HepG2 (cell line): ENCODE data around the gene EPHB3. TPM values are rescaled to one million over a fixed set of nuclear protein-coding genes. Genes with fewer than 3 reads are reported as not detected.

Source experiments
- ATAC-seq: fragments of 200-7000 bp; cut with Tn5 transposase; 3 replicates; pipeline ENCODE4 v1.9.1; 2020; ENCODE audit warnings: mild to moderate bottlenecking, moderate library complexity
- BruUV-seq: library from RNA; stranded (reverse); fragments of 400-500 nt; replicated peaks from 2 replicates; lab custom pipeline; 2021; lab: Mats Ljungman, UMichigan
- CTCF ChIA-PET: fragments of 300-600 bp; formaldehyde crosslinking; extraction: SDS; loops from one replicate; lab custom pipeline; 2021; ENCODE audit warnings: low total read pairs, inconsistent platforms, low intra/inter-chr PET ratio; lab: Yijun Ruan, JAX
- POLR2A ChIA-PET: fragments of 350-600 bp; sonication (Branson Sonifier 250); formaldehyde crosslinking; loops from one replicate; lab custom pipeline; 2020; ENCODE audit warnings: antibody characterized with exemption, inconsistent platforms; lab: Yijun Ruan, JAX
- DNase-seq: peaks from one replicate; pipeline ENCODE4 v3.0.0-alpha.2; 2015; ENCODE audit warnings: low spot score
- FAIRE-seq: peaks from 3 replicates; lab custom pipeline; 2011; peaks lifted over from hg19 to GRCh38; lab: Jason Lieb, UNC
- H2AFZ ChIP-seq: one replicate; pipeline ENCODE4 v1.6.1; 2011; ENCODE audit warnings: low read length, inconsistent platforms
- H3K27ac ChIP-seq: fragments of 300-600 bp; 3 replicates; pipeline ENCODE4 v1.8.0; 2011; ENCODE audit warnings: mixed run types, mild to moderate bottlenecking, mixed read lengths, low read length, inconsistent platforms; ENCODE audit not compliant: insufficient read depth; ENCODE audit errors: extremely low read length
- H3K27me3 ChIP-seq, 2 experiments: fragments of 200-600 bp in 1 of 2; 2 replicates in 1 of 2; 3 replicates in 1 of 2; pipeline versions ENCODE4 v1.6.0 to v1.8.0; 2011; ENCODE audit warnings: low read length in 2 of 2, mild to moderate bottlenecking in 2 of 2, moderate library complexity in 2 of 2, inconsistent platforms in 1 of 2; ENCODE audit not compliant: insufficient read depth in 2 of 2, control insufficient read depth in 1 of 2
- H3K36me3 ChIP-seq, 2 experiments: fragments of 200-600 bp in 1 of 2; replicated peaks in 1 of 2; 2 replicates in 1 of 2; 3 replicates in 1 of 2; pipeline versions ENCODE4 v1.5.1 to v1.8.0; 2011; ENCODE audit warnings: low read length in 2 of 2, inconsistent platforms in 1 of 2; ENCODE audit not compliant: insufficient read depth in 2 of 2, control insufficient read depth in 1 of 2
- H3K4me1 ChIP-seq: 2 replicates; pipeline ENCODE4 v1.5.1; 2012; ENCODE audit warnings: low read length, inconsistent platforms; ENCODE audit not compliant: insufficient read depth
- H3K4me2 ChIP-seq: 2 replicates; pipeline ENCODE4 v1.6.0; 2011; ENCODE audit warnings: low read depth, low read length, inconsistent platforms
- H3K4me3 ChIP-seq, 3 experiments: fragments of 200-600 bp in 1 of 3; sonication (generic), shearing (Covaris generic) in 1 of 3; replicated peaks in 1 of 3; 2 replicates each; pipeline ENCODE4 v1.5.1; 2011 to 2016; ENCODE audit warnings: low read length in 3 of 3, inconsistent platforms in 2 of 3, low read depth in 2 of 3, mild to moderate bottlenecking in 2 of 3, control low read depth in 1 of 3, mixed read lengths in 1 of 3; ENCODE audit not compliant: insufficient read depth in 1 of 3
- H3K79me2 ChIP-seq: one replicate; pipeline ENCODE4 v1.6.1; 2011; ENCODE audit warnings: low read length, inconsistent platforms; ENCODE audit not compliant: insufficient read depth
- H3K9ac ChIP-seq: 2 replicates; pipeline ENCODE4 v1.6.0; 2011; ENCODE audit warnings: mild to moderate bottlenecking, low read depth, low read length, inconsistent platforms; ENCODE audit not compliant: insufficient read depth
- H3K9me3 ChIP-seq: 2 replicates; pipeline ENCODE4 v1.5.1; 2012; ENCODE audit warnings: mild to moderate bottlenecking, low read length
- H4K20me1 ChIP-seq: 2 replicates; pipeline ENCODE4 v1.6.0; 2011; ENCODE audit warnings: inconsistent platforms, mild to moderate bottlenecking, low read length, moderate library complexity; ENCODE audit not compliant: insufficient read depth
- KDM3A ChIP-seq: IDR thresholded peaks from 2 replicates; pipeline ENCODE4 v1.6.1; 2018; ENCODE audit warnings: low read depth, missing compliant biosample characterization
- NCOA2 ChIP-seq: sonication (generic); formaldehyde crosslinking; IDR thresholded peaks from 2 replicates; pipeline ENCODE4 v1.8.0; 2022; ENCODE audit warnings: inconsistent platforms
- PRDM15 ChIP-seq: sonication (generic); formaldehyde crosslinking; IDR thresholded peaks from 2 replicates; pipeline ENCODE4 v1.4.0; 2020; ENCODE audit warnings: missing genetic modification reagents
- TBL1XR1 ChIP-seq: fragments of 150-350 bp; IDR thresholded peaks from 2 replicates; pipeline ENCODE4 v1.6.1; 2014; ENCODE audit warnings: borderline replicate concordance, low read length; ENCODE audit not compliant: partially characterized antibody
- ZBTB4 ChIP-seq: sonication (generic); formaldehyde crosslinking; IDR thresholded peaks from 2 replicates; pipeline ENCODE4 v1.4.0; 2020; ENCODE audit warnings: missing genetic modification reagents, mild to moderate bottlenecking, borderline replicate concordance
- ZNF24 ChIP-seq: fragments of 450-650 bp; IDR thresholded peaks from 2 replicates; pipeline ENCODE4 v1.6.1; 2017; ENCODE audit warnings: antibody characterized with exemption, mild to moderate bottlenecking
- ZNF343 ChIP-seq: sonication (generic); formaldehyde crosslinking; IDR thresholded peaks from 2 replicates; pipeline ENCODE4 v1.4.0; 2020; ENCODE audit warnings: mild to moderate bottlenecking, missing genetic modification reagents
- ZNF546 ChIP-seq: sonication (generic); formaldehyde crosslinking; conservative IDR thresholded peaks from 2 replicates; pipeline ENCODE4 v1.8.1; 2023; ENCODE audit warnings: mild to moderate bottlenecking, missing genetic modification reagents
- WGBS: methylation state at CpG from one replicate; pipeline ENCODE4 v1.1.6; 2017; ENCODE audit warnings: low lambda C conversion rate; 5-methylcytosine and 5-hydroxymethylcytosine counted together
- in situ Hi-C: cut with HindIII; loops from 2 replicates; pipeline ENCODE4 v1.10.0; 2017; ENCODE audit warnings: low pct_unique_long_range_greater_than_20kb; ENCODE audit not compliant: extremely low pct_ligation_motif_present
- intact Hi-C: fragments of 100-400 bp; cut with micrococcal nuclease; formaldehyde crosslinking; loops from one replicate; pipeline ENCODE4 v1.10.0; 2022; ENCODE audit not compliant: unreplicated experiment
- polyA plus RNA-seq, 8 experiments: library from polyadenylated mRNA; depleted of rRNA in 3 of 8; stranded (reverse) in 7 of 8; unstranded in 1 of 8; fragments of >200 nt; fragmentation: Illumina TruSeq in 4 of 8; extraction: Trizol in 4 of 8; gene quantifications; 2 replicates each; pipeline versions ENCODE4 v1.2.1 to v1.2.3, GENCODE V29; 2011 to 2016; ENCODE audit warnings: low read depth in 4 of 8, missing spikeins in 1 of 8, mixed read lengths in 1 of 8; ENCODE audit not compliant: insufficient read depth in 1 of 8
- total RNA-seq, 5 experiments: library from RNA; depleted of rRNA; stranded (reverse); fragments of >200 nt; fragmentation: Illumina TruSeq; extraction: Trizol; gene quantifications; 2 replicates each; pipeline ENCODE4 v1.2.3, GENCODE V29; 2016; ENCODE audit warnings: low read depth in 1 of 5
- TF ChIP-seq, protein P1 (sequence below): sonication (generic); formaldehyde crosslinking; IDR thresholded peaks from 2 replicates; pipeline ENCODE4 v1.4.0; 2020; ENCODE audit warnings: missing genetic modification reagents, borderline replicate concordance

The EPHB3 gene
- total and polyA plus RNA-seq, 2 of the 13 experiments (the other 11 are each of a cell fraction or from before 2014, with no cell fraction given) = 0.01 TPM; not detected in 1

DNA sequence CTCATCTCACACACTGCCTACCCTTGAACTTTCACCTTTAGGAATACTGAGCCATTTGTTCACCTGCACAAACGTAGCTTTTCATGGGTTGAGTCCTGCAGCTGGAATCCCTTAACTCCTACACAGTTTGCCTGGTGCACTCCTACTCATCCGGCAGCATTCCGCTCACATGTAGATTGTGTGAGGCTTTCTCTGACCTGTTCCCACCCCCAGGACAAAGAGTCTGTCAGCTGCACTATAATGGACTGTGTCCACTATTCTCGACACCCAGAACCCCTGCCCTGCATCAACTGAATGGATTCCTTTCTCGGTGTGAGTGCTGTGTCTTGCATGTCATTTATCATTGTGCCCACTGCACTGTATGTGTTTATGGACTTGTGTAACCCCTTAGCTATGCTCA is 54.9 kb downstream of the EPHB3 start:
- Histone ChIP-seq H3K36me3 (no peaks in the 10 kb centered on the region), H3K27ac (no peak overlapping the region), H3K9me3 (no peaks in the 10 kb centered on the region), H3K79me2 (no peaks in the 10 kb centered on the region), H3K4me3 (no peak overlapping the region), H4K20me1 (no peaks in the 10 kb centered on the region), H3K4me2 (no peak overlapping the region), H2AFZ (no peak overlapping the region), H3K9ac (no peak overlapping the region), H3K27me3 (peaks cover 0 to 50% of the 10 kb centered on the region in 2 experiments; a peak in 2 of 5 replicates), H3K4me1 (no peaks in the 10 kb centered on the region)
- ATAC-seq = no peak; the same call in 2 of the 3 replicates
- no TSS peak for BruUV-seq
- intact Hi-C loops = no loop called here
- ChIA-PET CTCF (no interaction called here), POLR2A (no interaction called here)
- no peak for FAIRE-seq
- no peak for DNase-seq
- 25% methylated on average over 5 of the region's 5 CpGs for WGBS
- in situ Hi-C loops = no loop called here
- TF ChIP-seq ZNF546 (CRISPR knock-in tag) (no peak), KDM3A (CRISPR knock-in tag) (no peak), NCOA2 (no peak), PRDM15 (no peak), ZNF343 (CRISPR knock-in tag) (no peak), ZBTB4 (CRISPR knock-in tag) (no peak), ZNF24 (no peak), TBL1XR1 (no peak)
- TF ChIP-seq, protein P1, sequence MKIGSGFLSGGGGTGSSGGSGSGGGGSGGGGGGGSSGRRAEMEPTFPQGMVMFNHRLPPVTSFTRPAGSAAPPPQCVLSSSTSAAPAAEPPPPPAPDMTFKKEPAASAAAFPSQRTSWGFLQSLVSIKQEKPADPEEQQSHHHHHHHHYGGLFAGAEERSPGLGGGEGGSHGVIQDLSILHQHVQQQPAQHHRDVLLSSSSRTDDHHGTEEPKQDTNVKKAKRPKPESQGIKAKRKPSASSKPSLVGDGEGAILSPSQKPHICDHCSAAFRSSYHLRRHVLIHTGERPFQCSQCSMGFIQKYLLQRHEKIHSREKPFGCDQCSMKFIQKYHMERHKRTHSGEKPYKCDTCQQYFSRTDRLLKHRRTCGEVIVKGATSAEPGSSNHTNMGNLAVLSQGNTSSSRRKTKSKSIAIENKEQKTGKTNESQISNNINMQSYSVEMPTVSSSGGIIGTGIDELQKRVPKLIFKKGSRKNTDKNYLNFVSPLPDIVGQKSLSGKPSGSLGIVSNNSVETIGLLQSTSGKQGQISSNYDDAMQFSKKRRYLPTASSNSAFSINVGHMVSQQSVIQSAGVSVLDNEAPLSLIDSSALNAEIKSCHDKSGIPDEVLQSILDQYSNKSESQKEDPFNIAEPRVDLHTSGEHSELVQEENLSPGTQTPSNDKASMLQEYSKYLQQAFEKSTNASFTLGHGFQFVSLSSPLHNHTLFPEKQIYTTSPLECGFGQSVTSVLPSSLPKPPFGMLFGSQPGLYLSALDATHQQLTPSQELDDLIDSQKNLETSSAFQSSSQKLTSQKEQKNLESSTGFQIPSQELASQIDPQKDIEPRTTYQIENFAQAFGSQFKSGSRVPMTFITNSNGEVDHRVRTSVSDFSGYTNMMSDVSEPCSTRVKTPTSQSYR (CRISPR knock-in tag) = no peak
